ENCODE data around the gene C5orf52. TPM values are rescaled to one million over a fixed set of nuclear protein-coding genes. Genes with fewer than 3 reads are reported as not detected.
"Not testable (repeated sequence)": the region's sequence is repeated elsewhere in the genome, so short reads cannot be mapped to it uniquely, and the experiment has no call there.

The C5orf52 gene
- total and polyA plus RNA-seq, 9 donors, result not detected

DNA sequence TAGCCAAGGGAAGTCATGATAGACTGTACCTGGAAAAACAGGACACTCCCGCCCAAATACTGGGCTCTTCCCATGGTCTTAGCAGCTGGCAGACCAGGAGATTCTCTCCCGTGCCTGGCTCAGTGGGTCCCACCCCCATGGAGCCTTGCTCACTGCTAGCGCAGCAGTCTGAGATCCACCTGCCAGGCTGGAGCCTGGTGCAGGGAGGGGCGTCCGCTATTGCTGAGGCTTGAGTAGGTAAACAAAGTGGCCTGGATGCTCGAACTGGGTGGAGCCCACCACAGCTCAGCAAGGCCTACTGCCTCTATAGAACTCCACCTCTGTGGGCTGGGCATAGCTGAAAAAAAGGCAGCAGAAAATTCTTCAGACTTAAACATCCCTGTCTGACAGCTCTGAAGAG, 49.8 kb downstream of the C5orf52 start:
- Histone ChIP-seq H3K4me3 (ENCODE audit: low read length) (no peak overlapping the region), H3K4me1 (ENCODE audit: control insufficient read depth, insufficient read depth, low read length) (peaks cover 3% of the 10 kb centered on the region), H3K36me3 (ENCODE audit: control insufficient read depth, insufficient read depth, low read length) (no peaks in the 10 kb centered on the region), H3K9me3 (replicated peaks; ENCODE audit: control insufficient read depth, low read depth, low read length) (no peaks in the 10 kb centered on the region), H3K27ac (ENCODE audit: low read length) (no peak overlapping the region), H3K27me3 (ENCODE audit: control insufficient read depth, insufficient read depth, low read length) (no peaks in the 10 kb centered on the region)
- DNase-seq, result no peak
- 91% methylated on average over 5 of the region's 6 CpGs for WGBS (ENCODE audit: insufficient coverage)

DNA sequence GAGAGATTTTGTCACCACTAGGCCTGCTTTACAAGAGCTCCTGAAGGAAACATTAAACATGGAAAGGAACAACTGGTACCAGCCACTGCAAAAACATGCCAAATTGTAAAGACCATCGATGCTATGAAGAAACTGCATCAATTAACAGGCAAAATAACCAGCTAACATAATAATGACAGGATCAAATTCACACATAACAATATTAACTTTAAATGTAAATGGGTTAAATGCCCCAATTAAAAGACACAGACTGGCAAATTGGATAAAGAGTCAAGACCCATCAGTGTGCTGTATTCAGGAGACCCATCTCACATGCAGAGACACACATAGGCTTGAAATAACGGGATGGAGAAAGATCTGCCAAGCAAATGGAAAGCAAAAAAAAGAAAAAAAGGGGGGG, 51.6 kb downstream of the C5orf52 start:
- not testable (repeated sequence) for DNase-seq; H3K4me3 ChIP-seq (ENCODE audit: low read length); H3K27ac ChIP-seq (ENCODE audit: low read length); H3K9me3 ChIP-seq (replicated peaks; ENCODE audit: control insufficient read depth, low read depth, low read length); H3K27me3 ChIP-seq (ENCODE audit: control insufficient read depth, insufficient read depth, low read length); H3K36me3 ChIP-seq (ENCODE audit: control insufficient read depth, insufficient read depth, low read length); H3K4me1 ChIP-seq (ENCODE audit: control insufficient read depth, insufficient read depth, low read length)
- WGBS (ENCODE audit: insufficient coverage), result no CpG with 5 or more reads among the region's 2 CpGs

- H3K27ac ChIP-seq (ENCODE audit: low read length), result not testable (repeated sequence)
These were observed 55.3 kb downstream of the C5orf52 start for GRCh38 chr5:157726607-157727006.

GRCh38 chr5:157727858-157728257, 56.5 kb downstream of the C5orf52 start:
- H3K4me3 ChIP-seq (ENCODE audit: low read length), result not testable (repeated sequence)

More at GRCh38 chr5:157726607-157727006, 55.3 kb downstream of the C5orf52 start:
- not testable (repeated sequence) for DNase-seq; H3K9me3 ChIP-seq (replicated peaks; ENCODE audit: control insufficient read depth, low read depth, low read length); H3K27me3 ChIP-seq (ENCODE audit: control insufficient read depth, insufficient read depth, low read length); H3K4me1 ChIP-seq (ENCODE audit: control insufficient read depth, insufficient read depth, low read length); H3K4me3 ChIP-seq (ENCODE audit: low read length); H3K36me3 ChIP-seq (ENCODE audit: control insufficient read depth, insufficient read depth, low read length)
- no CpG with 5 or more reads among the region's 2 CpGs for WGBS (ENCODE audit: insufficient coverage)

More at GRCh38 chr5:157727858-157728257, 56.5 kb downstream of the C5orf52 start:
- not testable (repeated sequence) for DNase-seq; H3K9me3 ChIP-seq (replicated peaks; ENCODE audit: control insufficient read depth, low read depth, low read length); H3K36me3 ChIP-seq (ENCODE audit: control insufficient read depth, insufficient read depth, low read length); H3K4me1 ChIP-seq (ENCODE audit: control insufficient read depth, insufficient read depth, low read length); H3K27me3 ChIP-seq (ENCODE audit: control insufficient read depth, insufficient read depth, low read length); H3K27ac ChIP-seq (ENCODE audit: low read length)
- no CpG with 5 or more reads among the region's 1 CpG for WGBS (ENCODE audit: insufficient coverage)

Other genes starting within 250 kb of the C5orf52 start
- gene NIPAL4, start 211.3 kb upstream of the C5orf52 start, total RNA-seq, result 0.13 TPM
- gene NIPAL4, start 211.3 kb upstream of the C5orf52 start, polyA plus RNA-seq (ENCODE audit: insufficient read depth in 1 of 8, insufficient read length in 8 of 8, low replicate concordance in 1 of 8), result 1 to 10 TPM in 1 of 8 donors, under 1 TPM in 7; 0.08 to 1.0 (median 0.34) TPM
- 11.0 TPM for gene ADAM19, start 95.8 kb upstream of the C5orf52 start, total RNA-seq
- 10 to 100 TPM; 15.2 to 27.7 (median 20.4) TPM for gene ADAM19, start 95.8 kb upstream of the C5orf52 start, polyA plus RNA-seq (ENCODE audit: insufficient read depth in 1 of 8, insufficient read length in 8 of 8, low replicate concordance in 1 of 8)
- gene SOX30, start 19.1 kb upstream of the C5orf52 start, total RNA-seq, result 0.09 TPM
- under 1 TPM; 0.27 to 0.64 (median 0.35) TPM for gene SOX30, start 19.1 kb upstream of the C5orf52 start, polyA plus RNA-seq (ENCODE audit: insufficient read depth in 1 of 8, insufficient read length in 8 of 8, low replicate concordance in 1 of 8)
- 27.4 TPM for gene THG1L, start 59.9 kb downstream of the C5orf52 start, total RNA-seq
- gene THG1L, start 59.9 kb downstream of the C5orf52 start, polyA plus RNA-seq (ENCODE audit: insufficient read depth in 1 of 8, insufficient read length in 8 of 8, low replicate concordance in 1 of 8), result 10 to 100 TPM; 22.1 to 31.5 (median 28.1) TPM
- 7.3 TPM for gene LSM11, start 72.2 kb downstream of the C5orf52 start, total RNA-seq
- 10 to 100 TPM in 1 of 8 donors, 1 to 10 TPM in 7; 7.0 to 10.6 (median 7.5) TPM for gene LSM11, start 72.2 kb downstream of the C5orf52 start, polyA plus RNA-seq (ENCODE audit: insufficient read depth in 1 of 8, insufficient read length in 8 of 8, low replicate concordance in 1 of 8)
- gene CLINT1, start 187.6 kb downstream of the C5orf52 start, total RNA-seq, result 39.9 TPM
- gene CLINT1, start 187.6 kb downstream of the C5orf52 start, polyA plus RNA-seq (ENCODE audit: insufficient read depth in 1 of 8, insufficient read length in 8 of 8, low replicate concordance in 1 of 8), result 10 to 100 TPM; 50.7 to 75.0 (median 64.0) TPM